GM12891 (cell line): Measurements from ENCODE around the gene AK9.
A peak's percentile ranks its signal among the peaks of the same experiment; 100 is the strongest.
"Not testable (repeated sequence)": the region's sequence is repeated elsewhere in the genome, so short reads cannot be mapped to it uniquely, and the experiment has no call there.

Experiments
- DNase-seq: peaks from one replicate; pipeline ENCODE4 v3.0.0; 2011; ENCODE audit warnings: low spot score; ENCODE audit not compliant: insufficient read length
- FAIRE-seq: peaks from 2 replicates; lab custom pipeline; 2011; peaks lifted over from hg19 to GRCh38; lab: Jason Lieb, UNC
- PAX5 ChIP-seq: IDR thresholded peaks from 2 replicates; pipeline ENCODE4 v1.6.1; 2011; ENCODE audit warnings: low read length, moderate library complexity, mild to moderate bottlenecking; ENCODE audit not compliant: insufficient read depth, severe bottlenecking
- POLR2A ChIP-seq: IDR thresholded peaks from 2 replicates; pipeline ENCODE4 v1.6.1; 2011; ENCODE audit warnings: low read depth, low read length, control low read depth
- POLR2AphosphoS5 ChIP-seq: IDR thresholded peaks from 2 replicates; pipeline ENCODE4 v1.6.1; 2011; ENCODE audit warnings: low read depth, low read length, control low read depth
- POU2F2 ChIP-seq: IDR thresholded peaks from 2 replicates; pipeline ENCODE4 v1.6.1; 2011; ENCODE audit warnings: low read depth, mild to moderate bottlenecking, control low read depth, low read length, moderate library complexity
- SPI1 ChIP-seq: IDR thresholded peaks from 2 replicates; pipeline ENCODE4 v1.6.1; 2011; ENCODE audit warnings: low read depth, low read length, control low read depth
- TAF1 ChIP-seq: IDR thresholded peaks from 2 replicates; pipeline ENCODE4 v1.6.1; 2011; ENCODE audit warnings: low read depth, low read length, control low read depth

The AK9 gene

GRCh38 chr6:109461733-109462526 lies 229.1 kb downstream of the AK9 start:
- DNase-seq (no peak), FAIRE-seq (peak; percentile 61)

DNA sequence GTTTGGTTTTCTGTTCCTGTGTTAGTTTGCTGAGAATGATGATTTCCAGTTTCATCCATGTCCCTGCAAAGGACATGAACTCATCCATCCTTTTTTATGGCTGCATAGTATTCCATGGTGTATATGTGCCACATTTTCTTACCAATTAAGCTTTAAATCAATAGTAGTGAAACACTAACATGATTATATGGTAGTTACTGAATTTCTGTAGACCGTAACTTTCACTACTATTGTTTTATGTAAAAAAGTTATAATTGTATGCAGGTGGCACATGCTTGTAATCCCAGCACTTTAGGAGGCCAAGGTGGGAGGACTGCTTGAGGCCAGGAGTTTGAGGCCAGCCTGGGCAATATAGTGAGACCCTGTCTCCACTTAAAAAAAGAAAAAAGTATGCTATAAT lies 229.8 kb downstream of the AK9 start:
- not testable (repeated sequence) for FAIRE-seq, DNase-seq

More at GRCh38 chr6:109461733-109462526, 229.1 kb downstream of the AK9 start:
- no peak for TF ChIP-seq PAX5
- no peak for TF ChIP-seq POLR2AphosphoS5
- TF ChIP-seq TAF1, result no peak
- TF ChIP-seq POU2F2, result no peak
- no peak for TF ChIP-seq SPI1
- TF ChIP-seq POLR2A, result no peak

GRCh38 chr6:109460161-109460829 lies 230.7 kb downstream of the AK9 start:
- FAIRE-seq (peak; percentile 50), DNase-seq (no peak)
- TF ChIP-seq PAX5, result no peak
- no peak for TF ChIP-seq POLR2AphosphoS5
- no peak for TF ChIP-seq SPI1
- TF ChIP-seq POU2F2, result no peak
- no peak for TF ChIP-seq TAF1
- no peak for TF ChIP-seq POLR2A

DNA sequence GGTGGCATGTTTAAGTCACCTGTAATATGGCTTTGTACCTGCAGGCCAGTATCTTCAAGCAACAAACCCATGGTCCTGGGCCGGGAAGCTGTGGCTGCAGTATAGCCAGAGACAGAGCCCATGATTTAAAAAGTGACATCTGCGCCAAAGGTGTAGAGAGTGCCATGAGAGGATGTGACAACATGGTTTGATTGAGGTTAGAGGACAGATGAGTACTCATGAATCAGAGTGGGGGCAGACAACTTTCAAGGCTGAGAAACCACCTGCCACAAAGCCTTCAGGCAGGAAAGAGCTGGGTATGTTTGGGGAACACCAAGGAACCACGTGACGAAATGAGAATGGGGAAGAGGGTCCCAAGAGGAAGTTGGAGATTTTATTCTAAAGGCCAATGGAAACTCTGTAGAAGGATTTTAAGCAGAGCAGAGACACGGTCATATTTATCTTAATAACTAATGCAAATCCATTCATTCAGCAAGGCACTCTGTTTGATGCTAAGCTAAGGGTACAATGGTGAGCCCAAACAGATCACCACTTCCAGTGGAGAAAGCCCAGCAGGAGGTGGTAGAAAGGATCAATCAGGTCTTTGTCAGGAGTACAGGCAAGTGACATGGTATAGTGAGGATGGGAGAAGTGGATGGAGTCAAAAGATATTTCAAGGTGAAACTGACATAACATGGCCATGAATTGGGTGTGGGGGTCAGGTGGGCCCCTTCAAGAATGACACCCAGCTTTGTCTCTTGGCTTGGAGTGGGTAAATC lies 232.0 kb downstream of the AK9 start:
- TF ChIP-seq SPI1 (peak; percentile 53; the same call in 1 of the 2 replicates), POLR2A (no peak), PAX5 (no peak)
- FAIRE-seq, result peak; percentile 81
- DNase-seq, result no peak

DNA sequence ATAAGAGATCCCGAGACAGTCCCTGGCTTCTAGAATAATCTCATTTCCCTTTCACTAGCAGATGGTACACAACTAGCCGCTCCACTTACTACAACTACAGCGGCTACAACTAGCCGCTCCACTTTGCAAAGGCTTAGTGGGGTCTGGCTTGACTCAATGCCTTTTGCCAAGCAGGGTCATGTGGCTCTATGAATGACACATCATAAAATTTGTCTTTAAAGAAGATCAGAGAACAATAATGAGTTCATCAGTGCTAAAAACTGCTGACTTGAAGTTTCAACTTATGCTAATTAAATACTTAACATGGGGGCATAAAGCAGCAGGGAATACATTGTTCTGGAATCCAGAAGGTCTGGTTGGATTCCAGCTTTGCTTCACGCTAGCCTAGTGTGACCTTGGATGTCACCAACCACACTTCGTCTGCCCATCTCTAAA lies 233.4 kb downstream of the AK9 start:
- peak; percentile 38 for FAIRE-seq

DNA sequence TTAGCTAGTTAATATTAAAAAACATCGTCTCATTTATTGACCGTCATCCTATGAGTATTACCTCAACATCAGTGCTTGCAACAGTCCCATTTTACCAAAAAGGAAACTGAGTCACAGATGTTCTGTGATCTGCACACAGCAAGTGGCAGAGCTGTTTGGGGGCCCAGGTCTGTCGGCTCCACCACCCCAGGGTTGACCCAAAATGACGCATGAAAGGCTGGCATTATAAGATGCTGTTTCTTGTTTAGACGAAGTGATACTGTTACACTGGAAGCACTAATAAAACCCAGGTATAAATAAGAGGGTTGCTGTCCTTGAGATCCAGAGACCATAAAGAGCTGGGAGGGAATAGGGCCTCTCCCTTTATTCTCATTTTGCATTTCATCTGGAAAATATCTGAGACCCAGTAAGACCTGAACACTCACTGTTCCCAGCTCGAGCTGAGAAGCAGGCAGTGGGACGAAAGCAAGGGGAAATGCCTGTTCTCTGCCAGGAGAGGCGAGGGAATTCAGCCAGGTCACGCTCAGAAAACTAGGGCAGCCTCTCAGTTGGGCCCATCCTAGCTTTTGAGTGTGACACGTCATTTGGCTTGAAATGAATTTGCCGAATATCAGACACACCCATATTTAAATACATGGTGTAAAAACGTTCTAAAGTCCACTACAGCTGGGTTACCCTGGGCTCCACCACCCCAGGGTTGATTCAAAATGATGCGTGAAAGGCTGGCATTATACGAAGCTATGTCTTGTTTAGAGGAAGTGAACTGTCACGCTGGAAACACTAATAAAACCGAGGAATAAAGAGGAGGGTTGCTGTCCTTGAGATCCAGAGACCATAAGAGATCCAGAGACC lies 234.1 kb downstream of the AK9 start:
- DNase-seq (no peak), FAIRE-seq (peak; percentile 57)
- TF ChIP-seq POLR2AphosphoS5 (no peak), SPI1 (peak; percentile 46)

More for the DNA sequence above, 233.4 kb downstream of the AK9 start:
- TF ChIP-seq PAX5 (no peak), TAF1 (no peak), SPI1 (no peak), POLR2A (no peak), POU2F2 (no peak), POLR2AphosphoS5 (no peak)
- no peak for DNase-seq

GRCh38 chr6:109456111-109456583 lies 234.9 kb downstream of the AK9 start:
- FAIRE-seq (no peak), DNase-seq (no peak)
- TF ChIP-seq POLR2A, result no peak
- no peak for TF ChIP-seq POLR2AphosphoS5
- TF ChIP-seq SPI1, result no peak
- no peak for TF ChIP-seq POU2F2
- no peak for TF ChIP-seq PAX5

GRCh38 chr6:109455437-109456110 lies 235.4 kb downstream of the AK9 start, which contains the start of gene MICAL1:
Gene MICAL1, minus strand, starts transcription at chr6:109455772. Its CDS starts 1,576 bp downstream, at chr6:109454196.
- peak; percentile 75 for FAIRE-seq
- peak; percentile 76 for DNase-seq

More at GRCh38 chr6:109455437-109456110, 235.4 kb downstream of the AK9 start, which contains the start of gene MICAL1:
- TF ChIP-seq PAX5 (peak; percentile 88), POLR2A (peak; percentile 51), POU2F2 (no peak), TAF1 (no peak), POLR2AphosphoS5 (peak; percentile 68; the same call in 1 of the 2 replicates), SPI1 (no peak)
